ENCODE results near the gene ARHGAP25.
"Not testable (repeated sequence)": the region's sequence is repeated elsewhere in the genome, so short reads cannot be mapped to it uniquely, and the experiment has no call there.

Gene ARHGAP25

GRCh38 chr2:68800027-68800401 is 65.4 kb downstream of the ARHGAP25 start:
- DNase-seq (ENCODE audit: low read depth), result no peak

- no peak for DNase-seq (ENCODE audit: low read depth)
Measured at GRCh38 chr2:68800517-68800916, 65.9 kb downstream of the ARHGAP25 start.

GRCh38 chr2:68802161-68802560 is 67.5 kb downstream of the ARHGAP25 start:
- not testable (repeated sequence) for DNase-seq (ENCODE audit: low read depth)

- no peak for DNase-seq (ENCODE audit: low read depth)
Measured at GRCh38 chr2:68805025-68805424, 70.4 kb downstream of the ARHGAP25 start.

- DNase-seq (ENCODE audit: low read depth), result no peak
Measured at GRCh38 chr2:68806511-68807109, 72.0 kb downstream of the ARHGAP25 start.

GRCh38 chr2:68807821-68808266 is 73.2 kb downstream of the ARHGAP25 start:
- no peak for DNase-seq (ENCODE audit: low read depth)

- no peak for DNase-seq (ENCODE audit: low read depth)
Measured at GRCh38 chr2:68809324-68810240, 75.0 kb downstream of the ARHGAP25 start.

- DNase-seq (ENCODE audit: low read depth), result no peak
Measured at GRCh38 chr2:68811364-68811763, 76.8 kb downstream of the ARHGAP25 start.

- no peak for DNase-seq (ENCODE audit: low read depth)
Measured at GRCh38 chr2:68812251-68812650, 77.6 kb downstream of the ARHGAP25 start.

GRCh38 chr2:68813596-68813995 is 79.0 kb downstream of the ARHGAP25 start:
- no peak for DNase-seq (ENCODE audit: low read depth)

- DNase-seq (ENCODE audit: low read depth), result no peak
Measured at GRCh38 chr2:68817306-68817705, 82.7 kb downstream of the ARHGAP25 start.

GRCh38 chr2:68819556-68819955 is 84.9 kb downstream of the ARHGAP25 start:
- DNase-seq (ENCODE audit: low read depth), result no peak

- no peak for DNase-seq (ENCODE audit: low read depth)
Measured at GRCh38 chr2:68822207-68822872, 87.7 kb downstream of the ARHGAP25 start.

GRCh38 chr2:68824831-68825230 is 90.2 kb downstream of the ARHGAP25 start:
- peak; percentile 81 for DNase-seq (ENCODE audit: low read depth)

GRCh38 chr2:68825866-68826265 is 91.3 kb downstream of the ARHGAP25 start:
- DNase-seq (ENCODE audit: low read depth), result no peak

- no peak for DNase-seq (ENCODE audit: low read depth)
Measured at GRCh38 chr2:68827666-68828065, 93.1 kb downstream of the ARHGAP25 start.

GRCh38 chr2:68828887-68829708 is 94.5 kb downstream of the ARHGAP25 start:
- DNase-seq (ENCODE audit: low read depth), result peak; percentile 91

- DNase-seq (ENCODE audit: low read depth), result no peak
Measured at GRCh38 chr2:68829749-68830148, 95.1 kb downstream of the ARHGAP25 start.

GRCh38 chr2:68831686-68832232 is 97.1 kb downstream of the ARHGAP25 start:
- no peak for DNase-seq (ENCODE audit: low read depth)

- DNase-seq (ENCODE audit: low read depth), result no peak
Measured at GRCh38 chr2:68832233-68832869, 97.7 kb downstream of the ARHGAP25 start.

GRCh38 chr2:68833162-68833561 is 98.6 kb downstream of the ARHGAP25 start:
- DNase-seq (ENCODE audit: low read depth), result no peak
